ENCODE data around the gene CFAP20DC. TPM values are rescaled to one million over a fixed set of nuclear protein-coding genes. Genes with fewer than 3 reads are reported as not detected.
A peak's percentile ranks its signal among the peaks of the same experiment; 100 is the strongest.
"Not testable (repeated sequence)": the region's sequence is repeated elsewhere in the genome, so short reads cannot be mapped to it uniquely, and the experiment has no call there.

The CFAP20DC gene
- total RNA-seq, 1 experiment from 2014 or later: 1.1 TPM

DNA sequence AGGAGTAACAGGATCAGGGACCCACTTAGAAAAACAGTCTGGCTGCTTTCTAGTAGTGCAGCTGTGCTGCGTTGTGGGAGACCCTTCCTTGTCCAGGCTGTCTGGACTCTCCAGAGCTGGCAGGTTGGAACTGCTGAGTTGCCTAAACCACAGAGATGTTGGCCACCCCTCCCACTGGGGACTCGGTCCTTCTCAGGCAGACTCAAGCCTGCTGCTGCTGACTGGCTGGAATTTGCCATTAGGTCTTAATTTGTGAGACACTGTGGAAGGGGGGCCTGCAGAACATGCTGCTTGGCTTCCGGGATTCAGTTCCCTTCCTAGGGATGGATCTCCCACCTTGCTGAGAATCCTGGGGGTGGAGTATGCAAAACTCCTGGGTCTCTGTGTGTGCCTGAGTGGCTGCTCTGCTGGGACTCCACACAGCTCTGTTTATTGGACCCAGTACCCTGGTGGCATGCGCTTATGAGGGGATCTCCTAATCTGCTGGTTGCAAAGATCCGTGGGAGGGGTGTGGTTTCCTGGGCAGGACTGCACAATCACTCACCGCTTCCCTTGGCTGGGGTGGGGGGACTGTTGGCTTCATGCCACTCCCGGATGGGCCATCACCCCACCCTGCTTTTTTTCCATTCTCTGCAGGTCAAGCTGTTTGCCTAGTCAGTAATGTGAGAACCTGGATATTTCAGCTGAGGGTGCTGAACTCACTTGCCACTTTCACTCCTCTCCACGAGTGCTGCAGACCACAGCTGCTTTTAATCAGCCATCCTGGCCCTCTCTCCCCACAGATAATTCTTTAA lies 150.5 kb downstream of the CFAP20DC start:
- peaks cover 7% of the 10 kb centered on the region for H3K9me3 Mint-ChIP-seq (ENCODE audit: unreplicated experiment)
- ChIA-PET CTCF (no interaction called here), POLR2A (interaction anchor here (1.4 kb wide), 1 partner anchor 13 kb away, joined by 3 read pairs; no protein-coding TSS in a partner anchor)
- H3K27ac Mint-ChIP-seq (ENCODE audit: low read depth, unreplicated experiment): no peak overlapping the region
- BruUV-seq (replicated peaks): no TSS peak
- no peaks in the 10 kb centered on the region for H3K36me3 Mint-ChIP-seq (ENCODE audit: insufficient read depth, unreplicated experiment)
- no peak overlapping the region for H3K4me3 Mint-ChIP-seq (ENCODE audit: unreplicated experiment)
- DNase-seq (ENCODE audit: unreplicated experiment): peak; percentile 1
- H3K27me3 Mint-ChIP-seq (ENCODE audit: insufficient read depth, unreplicated experiment): no peaks in the 10 kb centered on the region
- TF ChIP-seq, protein P1, sequence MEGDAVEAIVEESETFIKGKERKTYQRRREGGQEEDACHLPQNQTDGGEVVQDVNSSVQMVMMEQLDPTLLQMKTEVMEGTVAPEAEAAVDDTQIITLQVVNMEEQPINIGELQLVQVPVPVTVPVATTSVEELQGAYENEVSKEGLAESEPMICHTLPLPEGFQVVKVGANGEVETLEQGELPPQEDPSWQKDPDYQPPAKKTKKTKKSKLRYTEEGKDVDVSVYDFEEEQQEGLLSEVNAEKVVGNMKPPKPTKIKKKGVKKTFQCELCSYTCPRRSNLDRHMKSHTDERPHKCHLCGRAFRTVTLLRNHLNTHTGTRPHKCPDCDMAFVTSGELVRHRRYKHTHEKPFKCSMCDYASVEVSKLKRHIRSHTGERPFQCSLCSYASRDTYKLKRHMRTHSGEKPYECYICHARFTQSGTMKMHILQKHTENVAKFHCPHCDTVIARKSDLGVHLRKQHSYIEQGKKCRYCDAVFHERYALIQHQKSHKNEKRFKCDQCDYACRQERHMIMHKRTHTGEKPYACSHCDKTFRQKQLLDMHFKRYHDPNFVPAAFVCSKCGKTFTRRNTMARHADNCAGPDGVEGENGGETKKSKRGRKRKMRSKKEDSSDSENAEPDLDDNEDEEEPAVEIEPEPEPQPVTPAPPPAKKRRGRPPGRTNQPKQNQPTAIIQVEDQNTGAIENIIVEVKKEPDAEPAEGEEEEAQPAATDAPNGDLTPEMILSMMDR (IDR thresholded peaks at IDR 0.05; ENCODE audit: unreplicated experiment): no peak
- intact Hi-C loops (cut with micrococcal nuclease): no loop called here
- no peaks in the 10 kb centered on the region for H3K4me1 Mint-ChIP-seq (ENCODE audit: insufficient read depth, unreplicated experiment)

DNA sequence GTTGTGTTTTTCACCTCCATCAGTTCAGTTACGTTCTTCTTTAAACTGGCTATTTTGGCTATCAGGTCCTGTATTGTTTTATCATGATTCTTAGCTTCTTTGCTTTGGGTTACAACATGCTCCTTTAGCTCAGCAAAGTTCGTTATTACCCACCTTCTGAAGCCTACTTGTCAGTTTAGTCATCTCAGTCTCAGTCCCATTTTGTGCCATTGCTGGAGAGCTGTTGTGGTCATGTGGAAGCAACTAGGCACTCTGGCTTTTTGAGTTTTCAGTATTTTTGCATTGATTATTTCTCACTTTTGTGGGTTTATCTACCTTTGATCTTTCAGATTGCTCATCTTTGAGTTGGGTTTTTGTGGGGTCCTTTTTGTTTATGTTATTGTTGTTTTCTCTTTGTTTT lies 151.3 kb downstream of the CFAP20DC start:
- H3K9me3 Mint-ChIP-seq (ENCODE audit: unreplicated experiment): peaks cover 5% of the 10 kb centered on the region
- no peaks in the 10 kb centered on the region for H3K27me3 Mint-ChIP-seq (ENCODE audit: insufficient read depth, unreplicated experiment)
- no TSS peak for BruUV-seq (replicated peaks)
- DNase-seq (ENCODE audit: unreplicated experiment): no peak
- H3K4me3 Mint-ChIP-seq (ENCODE audit: unreplicated experiment): no peak overlapping the region
- POLR2A ChIA-PET: interaction anchor here (0.6 to 0.7 kb wide), 2 partner anchors 13 to 1640 kb away, joined by 3 read pairs; no protein-coding TSS in a partner anchor
- TF ChIP-seq, protein P1 (IDR thresholded peaks at IDR 0.05; ENCODE audit: unreplicated experiment): no peak
- no peaks in the 10 kb centered on the region for H3K36me3 Mint-ChIP-seq (ENCODE audit: insufficient read depth, unreplicated experiment)
- CTCF ChIA-PET: no interaction called here
- intact Hi-C loops (cut with micrococcal nuclease): no loop called here
- no peak overlapping the region for H3K27ac Mint-ChIP-seq (ENCODE audit: low read depth, unreplicated experiment)
- H3K4me1 Mint-ChIP-seq (ENCODE audit: insufficient read depth, unreplicated experiment): no peaks in the 10 kb centered on the region

DNA sequence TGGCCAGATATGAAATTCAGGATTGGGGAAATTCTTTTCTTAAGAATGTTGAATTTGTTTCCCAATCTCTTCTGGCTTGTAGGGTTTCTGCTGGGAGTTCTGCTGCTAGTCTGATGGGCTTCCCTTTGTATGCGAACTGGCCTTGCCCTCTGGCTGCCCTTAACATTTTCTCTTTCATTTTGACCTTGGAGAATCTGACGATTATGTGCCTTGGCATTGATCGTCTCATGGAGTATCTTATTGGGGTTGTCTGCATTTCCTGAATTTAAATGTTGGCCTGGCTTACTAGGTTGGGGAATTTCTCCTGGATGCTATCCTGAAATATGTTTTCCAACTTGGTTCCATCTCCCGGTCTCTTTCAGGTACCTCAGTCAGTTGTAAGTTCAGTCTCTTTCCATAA lies 152.2 kb downstream of the CFAP20DC start:
- H3K4me3 Mint-ChIP-seq (ENCODE audit: unreplicated experiment): no peak overlapping the region
- CTCF ChIA-PET: no interaction called here
- no peaks in the 10 kb centered on the region for H3K27me3 Mint-ChIP-seq (ENCODE audit: insufficient read depth, unreplicated experiment)
- H3K9me3 Mint-ChIP-seq (ENCODE audit: unreplicated experiment): no peaks in the 10 kb centered on the region
- BruUV-seq (replicated peaks): no TSS peak
- no peak overlapping the region for H3K27ac Mint-ChIP-seq (ENCODE audit: low read depth, unreplicated experiment)
- intact Hi-C loops (cut with micrococcal nuclease): no loop called here
- no peaks in the 10 kb centered on the region for H3K4me1 Mint-ChIP-seq (ENCODE audit: insufficient read depth, unreplicated experiment)
- TF ChIP-seq, protein P1 (IDR thresholded peaks at IDR 0.05; ENCODE audit: unreplicated experiment): no peak
- POLR2A ChIA-PET: no interaction called here
- no peaks in the 10 kb centered on the region for H3K36me3 Mint-ChIP-seq (ENCODE audit: insufficient read depth, unreplicated experiment)
- DNase-seq (ENCODE audit: unreplicated experiment): no peak

DNA sequence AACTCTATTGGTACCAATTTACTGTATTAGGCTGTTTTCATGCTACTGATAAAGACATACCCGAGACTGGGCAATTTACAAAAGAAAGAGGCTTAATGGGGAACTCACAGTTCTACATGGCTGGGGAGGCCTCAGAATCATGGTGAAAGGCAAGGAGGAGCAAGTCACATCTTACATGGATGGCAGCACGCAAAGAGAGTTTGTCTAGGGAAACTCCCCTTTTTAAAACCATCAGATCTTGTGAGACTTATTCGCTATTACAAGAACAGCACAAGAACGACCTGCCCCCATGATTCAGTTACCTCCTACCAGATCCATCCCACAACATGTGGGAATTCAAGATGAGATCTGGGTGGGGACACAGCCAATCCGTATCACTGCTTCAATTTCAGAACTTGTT lies 154.1 kb downstream of the CFAP20DC start:
- H3K36me3 Mint-ChIP-seq (ENCODE audit: insufficient read depth, unreplicated experiment): not testable (repeated sequence)

DNA sequence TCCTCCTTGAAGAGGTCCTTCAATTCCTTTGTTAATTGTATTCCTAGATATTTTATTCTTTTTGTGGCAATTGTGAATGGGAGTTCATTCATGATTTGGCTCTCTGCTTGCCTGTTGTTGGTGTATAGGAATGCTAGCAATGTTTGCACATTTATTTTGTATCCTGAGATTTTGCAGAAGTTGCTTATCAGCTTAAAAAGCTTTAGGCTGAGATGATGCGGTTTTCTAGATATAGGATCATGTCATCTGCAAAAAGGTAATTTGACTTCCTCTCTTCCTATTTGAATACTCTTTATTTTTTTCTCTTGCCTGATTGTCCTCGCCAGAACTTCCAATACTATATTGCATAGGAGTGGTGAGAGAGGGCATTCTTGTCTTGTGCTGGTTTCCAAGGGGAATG lies 157.3 kb downstream of the CFAP20DC start:
- DNase-seq (ENCODE audit: unreplicated experiment); H3K27ac Mint-ChIP-seq (ENCODE audit: low read depth, unreplicated experiment); H3K4me1 Mint-ChIP-seq (ENCODE audit: insufficient read depth, unreplicated experiment); CTCF ChIA-PET; H3K9me3 Mint-ChIP-seq (ENCODE audit: unreplicated experiment); BruUV-seq (replicated peaks); H3K27me3 Mint-ChIP-seq (ENCODE audit: insufficient read depth, unreplicated experiment); H3K4me3 Mint-ChIP-seq (ENCODE audit: unreplicated experiment); H3K36me3 Mint-ChIP-seq (ENCODE audit: insufficient read depth, unreplicated experiment); POLR2A ChIA-PET; intact Hi-C loops (cut with micrococcal nuclease): not testable (repeated sequence)

More for the DNA sequence above, 154.1 kb downstream of the CFAP20DC start:
- H3K27ac Mint-ChIP-seq (ENCODE audit: low read depth, unreplicated experiment); intact Hi-C loops (cut with micrococcal nuclease); POLR2A ChIA-PET; DNase-seq (ENCODE audit: unreplicated experiment); H3K4me3 Mint-ChIP-seq (ENCODE audit: unreplicated experiment); BruUV-seq (replicated peaks); H3K27me3 Mint-ChIP-seq (ENCODE audit: insufficient read depth, unreplicated experiment); H3K9me3 Mint-ChIP-seq (ENCODE audit: unreplicated experiment); H3K4me1 Mint-ChIP-seq (ENCODE audit: insufficient read depth, unreplicated experiment): not testable (repeated sequence)
- CTCF ChIA-PET: interaction anchor here (0.6 kb wide), 1 partner anchor 157 kb away, joined by 3 read pairs; no protein-coding TSS in a partner anchor

Measured in MCF 10A (cell line).